Measurements from ENCODE around the gene RANBP10.

The RANBP10 gene

DNA sequence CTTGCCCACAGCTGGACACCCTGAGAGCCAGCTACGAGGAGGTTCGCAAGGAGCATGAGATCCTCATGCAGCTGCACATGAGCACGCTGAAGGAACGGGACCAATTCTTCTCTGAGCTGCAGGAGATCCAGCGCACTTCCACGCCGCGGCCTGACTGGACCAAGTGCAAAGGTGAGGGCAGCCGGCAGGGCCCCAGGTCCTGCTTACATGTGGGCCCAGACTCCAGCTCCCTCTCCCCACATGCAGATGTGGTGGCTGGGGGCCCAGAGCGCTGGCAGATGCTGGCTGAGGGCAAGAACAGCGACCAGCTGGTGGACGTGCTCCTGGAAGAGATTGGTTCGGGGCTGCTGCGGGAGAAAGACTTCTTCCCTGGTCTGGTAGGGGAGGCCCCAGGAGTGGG is 19.5 kb upstream of the RANBP10 start:
- DNase-seq, result no peak

DNA sequence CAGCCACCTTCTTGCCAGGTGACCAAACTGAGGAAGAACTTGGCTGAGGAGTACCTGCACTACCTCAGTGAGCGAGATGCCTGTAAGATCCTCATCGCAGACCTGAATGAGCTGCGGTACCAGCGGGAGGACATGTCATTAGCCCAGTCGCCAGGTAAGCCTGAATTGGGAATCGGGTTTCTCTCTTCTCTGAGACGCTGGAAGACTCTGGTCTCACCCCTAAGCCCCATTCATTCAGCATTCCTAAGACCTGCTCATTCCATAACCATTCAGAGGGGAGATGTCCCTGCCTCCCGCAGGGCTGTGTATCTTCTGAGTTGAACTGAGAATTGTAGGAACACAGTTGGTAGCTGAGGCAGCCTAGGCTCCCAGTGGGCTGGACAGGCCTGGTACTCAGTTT is 18.8 kb upstream of the RANBP10 start:
- no peak for DNase-seq

GRCh38 chr16:67822511-67822910 is 16.2 kb upstream of the RANBP10 start:
- DNase-seq, result no peak

GRCh38 chr16:67820608-67821259 is 14.4 kb upstream of the RANBP10 start:
- DNase-seq, result no peak

DNA sequence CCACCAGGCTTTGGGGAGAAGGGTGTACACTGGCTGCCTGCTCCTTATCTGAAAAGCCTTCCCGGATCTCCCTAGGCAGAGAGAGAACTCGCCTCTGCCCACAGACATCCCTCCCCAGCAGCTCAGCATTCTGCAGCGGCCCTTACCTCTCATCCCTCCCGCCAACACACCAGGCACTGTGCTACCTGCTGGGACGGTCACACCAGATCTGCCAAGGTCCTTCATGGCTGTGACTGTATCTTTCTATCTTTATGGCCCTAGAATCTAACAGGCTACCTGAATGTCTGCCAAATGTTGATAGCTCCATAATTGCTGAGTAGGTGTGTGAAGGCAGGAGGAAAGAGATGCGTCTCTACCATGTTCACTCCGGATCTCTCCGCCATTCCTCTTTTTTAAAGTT is 8.2 kb upstream of the RANBP10 start:
- no peak for DNase-seq

DNA sequence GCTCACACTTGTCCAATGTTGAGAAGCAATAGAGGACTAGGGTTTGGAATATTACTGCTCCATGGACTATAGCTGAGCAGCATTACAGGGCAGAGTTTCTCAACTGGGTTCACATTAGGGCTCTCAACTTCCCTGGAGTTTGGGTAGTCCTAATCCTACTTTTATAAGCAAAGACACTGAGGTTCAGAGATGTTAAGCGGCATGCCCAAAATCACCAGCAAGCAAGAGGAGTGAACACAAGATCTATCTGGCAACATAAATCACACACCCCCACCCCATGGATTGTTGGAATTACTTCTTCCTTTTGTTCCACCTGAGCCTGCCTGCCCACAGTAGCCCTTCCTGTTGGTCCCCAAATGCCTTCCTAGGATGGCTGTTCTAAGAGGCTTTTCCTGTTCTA is 5.5 kb upstream of the RANBP10 start:
- no peak for DNase-seq

DNA sequence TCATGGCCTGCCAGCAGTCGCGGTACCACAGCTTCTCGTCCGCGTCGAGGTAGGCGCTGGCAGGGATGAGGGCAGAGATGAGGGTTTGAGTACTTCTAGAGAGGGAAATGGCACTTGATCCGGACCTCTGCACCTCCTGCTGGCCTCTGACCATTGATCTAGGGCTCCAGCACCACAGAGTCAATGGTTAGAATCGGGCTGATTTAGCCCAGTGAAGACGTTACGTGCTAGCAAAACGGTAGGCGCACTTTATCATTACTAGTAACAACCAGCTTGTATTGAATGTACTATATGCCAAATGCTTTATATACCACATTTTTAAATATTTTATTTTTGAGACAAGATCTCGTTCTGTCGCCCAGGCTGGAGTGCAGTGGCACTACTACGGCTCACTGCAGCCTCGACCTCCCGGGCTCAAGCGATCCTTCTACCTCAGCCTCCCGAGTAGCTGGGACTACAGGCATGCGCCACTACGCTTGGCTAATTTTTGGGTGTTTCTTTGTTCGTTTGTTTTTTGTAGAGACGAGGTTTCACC is 855 bp upstream of the RANBP10 start:
- no peak for DNase-seq

GRCh38 chr16:67805718-67806427 is 487 bp downstream of the RANBP10 start:
- DNase-seq, result no peak

DNA sequence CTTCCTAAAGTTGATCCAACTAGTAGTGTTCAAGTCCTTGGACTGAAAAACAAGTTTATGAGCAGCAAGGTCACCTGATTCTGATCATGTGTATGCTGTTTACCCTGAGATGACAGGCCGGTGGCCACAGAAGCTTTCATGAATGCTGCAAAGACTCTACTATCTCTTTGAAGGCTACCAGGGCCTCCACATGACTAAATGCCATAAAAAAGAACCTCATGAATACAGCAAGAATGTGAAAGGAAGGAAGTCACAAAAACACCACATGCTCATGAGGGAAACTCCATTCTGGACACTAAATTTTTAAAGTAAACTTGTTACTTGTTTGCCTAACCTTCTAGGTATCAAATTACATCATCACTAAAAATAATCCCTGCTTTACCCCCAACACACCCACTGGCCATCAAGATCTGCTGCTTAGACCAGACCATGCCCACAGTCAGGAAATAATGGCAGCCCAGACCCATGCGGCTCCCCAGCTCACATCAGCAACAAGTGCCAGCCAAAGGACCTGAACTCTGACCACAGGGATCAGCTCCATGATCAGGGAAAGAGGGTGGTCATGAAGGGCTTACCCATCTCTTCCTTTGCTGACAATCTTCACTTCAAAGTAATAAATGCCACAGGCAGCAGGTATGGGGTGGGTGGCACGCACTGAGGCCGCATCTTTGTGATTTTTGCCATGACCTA is 1.4 kb downstream of the RANBP10 start:
- no peak for DNase-seq

GRCh38 chr16:67803894-67804293 is 2.5 kb downstream of the RANBP10 start:
- no peak for DNase-seq

- DNase-seq, result no peak
These were observed 4.5 kb downstream of the RANBP10 start for GRCh38 chr16:67801883-67802282.

DNA sequence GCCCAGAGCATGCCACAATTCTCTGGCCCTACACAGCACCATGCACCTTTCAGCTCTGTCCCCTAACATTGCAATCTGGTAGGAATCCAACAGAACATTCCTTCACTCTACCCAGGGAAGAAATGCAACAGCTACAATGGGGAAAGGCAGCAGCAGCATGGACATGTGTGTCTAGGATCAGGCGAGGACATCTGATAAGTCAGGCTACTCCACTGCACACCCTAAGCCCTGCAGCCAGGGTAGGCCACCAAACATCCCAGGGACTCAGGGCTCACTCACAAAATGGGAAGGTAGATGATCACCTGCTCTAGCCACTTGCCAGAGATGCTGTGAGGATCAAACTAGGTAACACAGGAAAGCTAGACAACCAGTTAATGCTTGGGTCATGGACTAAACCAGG is 5.1 kb downstream of the RANBP10 start:
- DNase-seq, result no peak

DNA sequence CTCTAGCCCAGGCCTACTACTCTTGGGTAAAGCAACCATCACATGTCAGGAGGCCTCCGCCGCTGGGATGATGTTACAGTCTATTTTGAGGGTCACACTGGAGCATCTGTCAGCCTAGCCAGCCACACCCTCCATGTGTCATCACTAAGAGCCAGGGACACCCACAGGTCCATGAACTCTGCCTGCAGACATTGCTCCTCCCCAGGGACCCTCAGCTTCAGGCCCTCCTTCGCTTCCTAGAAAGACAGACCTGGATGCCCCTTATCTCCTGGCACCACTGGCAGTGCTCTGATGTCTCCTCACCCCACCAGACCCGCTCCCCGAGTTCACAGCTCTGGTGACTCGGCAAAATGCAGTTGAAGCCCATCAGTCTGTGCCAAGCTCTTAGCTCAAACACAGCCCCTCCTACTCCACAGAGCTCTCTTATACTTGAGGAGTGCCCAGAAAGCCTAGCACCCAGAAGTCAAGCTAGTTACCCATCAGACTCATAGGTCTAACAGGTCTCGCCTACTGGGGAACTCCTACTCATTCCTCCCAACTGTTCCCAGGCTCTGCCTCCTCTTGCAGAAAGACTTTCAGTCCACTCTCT is 5.9 kb downstream of the RANBP10 start:
- no peak for DNase-seq

- no peak for DNase-seq
These were observed 10.2 kb downstream of the RANBP10 start for GRCh38 chr16:67796099-67796718.

DNA sequence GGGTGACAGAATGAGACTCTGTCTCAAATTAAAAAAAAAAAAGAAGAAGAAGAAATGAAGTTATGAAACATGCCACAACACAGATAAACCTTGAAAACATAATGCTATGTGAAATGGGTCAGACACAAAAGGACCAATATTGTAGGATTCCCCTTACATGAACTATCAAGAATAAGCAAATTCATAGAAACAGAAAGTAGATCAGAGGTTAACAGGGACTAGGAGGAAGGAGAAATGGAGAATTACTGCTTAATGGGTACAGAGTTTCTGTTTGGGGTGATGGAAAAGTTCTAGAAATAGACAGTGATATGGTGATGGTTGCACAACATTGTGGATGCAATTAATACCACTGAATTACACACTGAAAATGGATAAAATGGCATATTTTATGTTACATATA is 16.3 kb downstream of the RANBP10 start:
- DNase-seq, result no peak

DNA sequence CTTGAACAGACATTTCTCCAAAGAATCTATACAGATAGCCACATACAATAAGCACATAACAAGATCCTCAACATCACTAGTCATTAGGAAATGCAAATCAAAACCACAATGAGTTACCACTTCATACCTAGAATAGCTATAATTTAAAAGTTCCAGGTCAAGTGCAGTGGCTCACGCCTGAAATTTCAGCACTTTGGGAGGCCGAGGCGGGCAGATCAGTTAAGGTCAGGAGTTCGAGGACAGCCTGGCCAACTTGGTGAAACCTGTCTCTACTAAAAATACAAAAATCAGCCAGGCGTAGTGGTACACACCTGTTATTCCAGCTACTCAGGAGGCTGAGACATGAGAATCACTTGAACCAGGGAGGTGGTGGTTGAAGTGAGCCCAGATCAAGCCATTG is 19.9 kb downstream of the RANBP10 start:
- no peak for DNase-seq

DNA sequence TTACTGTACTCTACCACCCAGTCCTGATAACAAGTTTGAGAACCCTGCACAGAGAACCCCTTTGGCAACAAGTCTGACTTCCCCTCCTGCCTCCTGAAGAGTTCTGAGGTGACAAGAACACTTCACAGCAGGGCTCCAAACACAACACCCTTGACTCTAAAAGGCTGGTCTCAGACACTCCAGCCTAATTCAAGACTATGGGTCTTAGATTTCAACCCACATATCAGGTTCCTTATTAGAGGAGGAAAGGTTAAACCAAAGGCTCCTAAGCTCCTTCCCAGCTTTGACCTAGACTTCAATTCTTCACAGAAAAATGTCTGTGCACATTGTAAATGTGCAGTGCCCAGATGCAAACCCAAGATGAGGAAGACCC is 23.0 kb downstream of the RANBP10 start:
- DNase-seq, result no peak

DNA sequence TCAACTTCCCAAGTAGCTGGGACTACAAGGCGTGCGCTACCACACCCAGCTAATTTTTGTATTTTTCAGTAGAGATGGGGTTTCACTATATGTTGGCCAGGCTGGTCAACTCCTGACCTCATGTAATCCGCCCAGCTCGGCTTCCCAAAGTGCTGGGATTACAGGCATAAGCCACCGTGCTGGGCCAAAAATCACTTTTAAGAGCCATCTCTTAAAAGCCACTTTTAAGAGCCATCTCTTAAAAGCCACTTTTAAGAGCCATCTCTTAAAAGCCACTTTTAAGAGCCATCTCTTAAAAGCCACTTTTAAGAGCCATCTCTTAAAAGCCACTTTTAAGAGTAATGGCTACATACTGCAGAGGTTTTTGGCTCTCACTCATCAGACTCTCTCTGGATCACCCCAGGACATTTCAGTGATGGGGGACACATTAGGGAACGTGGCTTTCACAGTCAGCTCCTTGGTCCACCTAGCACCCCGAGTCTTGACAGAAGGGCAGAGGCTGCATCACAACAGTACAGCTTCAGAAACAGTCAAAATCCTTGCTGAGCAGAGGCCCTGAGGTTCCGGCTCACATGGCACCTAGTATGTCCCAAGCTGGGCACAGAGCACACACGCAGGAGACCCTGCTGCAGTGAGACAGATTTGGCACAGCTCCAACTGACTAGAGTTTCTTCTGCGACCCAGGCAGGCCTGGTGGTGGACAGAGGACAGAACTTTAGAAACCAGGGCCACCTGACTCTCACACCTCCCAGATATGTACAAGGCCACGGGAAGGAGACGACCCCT is 23.6 kb downstream of the RANBP10 start:
- DNase-seq, result no peak

DNA sequence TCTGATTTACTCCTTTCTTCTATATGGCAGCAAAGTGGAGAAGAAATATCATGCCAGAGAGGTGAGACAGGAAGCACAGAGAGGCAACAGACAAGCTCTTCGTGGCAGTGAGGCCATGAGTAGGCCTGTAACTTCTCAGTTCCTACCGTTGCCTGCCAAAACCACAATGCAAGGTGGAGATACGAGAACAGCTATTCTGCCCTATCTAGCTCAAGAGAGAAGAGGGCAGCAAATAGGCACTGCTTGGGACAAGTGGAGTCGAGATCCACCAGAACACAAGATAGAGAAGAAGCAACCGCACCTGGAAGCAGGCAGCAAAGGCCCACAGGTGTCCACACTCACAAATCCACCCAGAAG is 24.8 kb downstream of the RANBP10 start:
- peak; percentile 24 for DNase-seq

DNA sequence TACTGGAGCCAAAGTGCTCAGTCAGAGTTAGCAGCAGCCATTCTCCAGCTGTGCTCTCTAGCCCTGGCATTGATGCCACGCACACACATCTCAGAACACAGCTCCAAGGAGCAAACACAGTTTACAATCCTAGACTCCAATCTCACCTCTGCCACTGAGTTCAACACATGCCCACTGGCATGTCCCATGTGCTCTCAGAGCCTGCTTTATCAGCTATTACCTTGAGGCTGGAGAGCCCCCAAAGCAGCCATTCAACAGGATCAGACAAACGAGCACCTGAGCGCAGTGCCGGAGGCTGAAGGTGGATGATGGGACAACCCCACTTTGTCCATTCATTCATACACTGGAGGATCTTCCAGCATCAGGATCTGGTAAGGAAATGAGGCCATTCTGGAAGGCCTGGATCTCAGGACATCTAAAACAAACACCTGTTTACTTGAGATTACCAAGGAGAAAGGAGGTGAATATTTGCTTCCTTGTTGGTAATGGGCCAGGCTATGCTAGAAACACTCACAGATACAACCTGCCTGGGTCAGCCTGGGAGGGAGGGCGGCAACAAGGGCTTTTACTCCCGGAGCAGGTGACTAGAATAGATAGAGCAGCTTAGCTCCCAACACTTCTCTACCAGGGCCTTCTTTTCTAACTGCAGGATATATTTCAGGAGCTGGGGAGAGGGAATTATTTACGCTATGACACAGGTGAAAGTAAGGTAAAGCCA is 25.4 kb downstream of the RANBP10 start:
- DNase-seq, result no peak

DNA sequence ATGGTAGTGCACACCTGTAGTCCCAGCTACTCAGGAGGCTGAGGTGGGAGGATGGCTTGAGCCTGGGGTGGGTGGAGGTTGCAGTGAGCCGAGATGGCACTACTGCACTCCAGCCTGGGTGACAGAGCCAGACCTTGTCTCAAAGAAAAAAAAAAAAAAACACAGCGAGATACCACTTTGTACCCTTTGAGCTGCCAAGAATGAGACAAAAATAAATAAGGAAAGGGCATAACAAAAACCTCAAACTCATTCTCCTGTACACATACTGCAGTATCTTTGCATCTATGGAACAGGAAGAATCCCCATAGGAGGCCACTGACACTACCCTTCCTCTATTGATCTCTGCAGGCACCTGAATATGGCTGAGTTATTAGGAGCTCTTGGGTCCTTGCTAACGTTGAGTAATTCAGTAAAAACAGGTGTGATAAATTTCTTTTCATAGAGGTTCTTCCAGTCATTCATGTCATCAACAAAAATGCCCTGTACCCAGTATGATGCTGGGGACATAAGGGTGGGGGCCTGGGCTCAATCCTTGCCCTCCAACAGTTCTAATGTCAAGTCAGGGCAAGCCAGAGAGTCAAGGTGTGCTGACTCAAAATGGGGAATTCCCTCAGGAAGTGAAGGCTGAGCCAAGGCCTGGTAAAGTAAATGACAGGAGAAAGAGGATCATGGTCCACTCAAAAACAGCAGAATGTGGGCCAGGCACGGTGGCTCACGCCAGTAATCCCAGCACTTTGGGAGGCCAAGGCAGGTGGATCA is 26.9 kb downstream of the RANBP10 start:
- DNase-seq, result no peak

Data from activated T-cell treated with anti-CD3 and anti-CD28 coated beads, Interleukin-2, amount 50 U/mL, for 1 hour (primary cell).